DND-41 (cell line): ENCODE measurements around the gene PCDH7.

Source experiments
- EZH2 ChIP-seq: IDR thresholded peaks from 3 replicates; pipeline ENCODE4 v1.6.1; 2012; ENCODE audit warnings: borderline replicate concordance, low read depth, mild to moderate bottlenecking, moderate library complexity, low read length, inconsistent platforms; ENCODE audit not compliant: severe bottlenecking
- TF ChIP-seq, protein P1 (sequence below): IDR thresholded peaks from 2 replicates; pipeline ENCODE4 v1.5.1; 2012; ENCODE audit warnings: borderline replicate concordance, low read length, moderate library complexity, mild to moderate bottlenecking; ENCODE audit not compliant: poor library complexity, severe bottlenecking; ENCODE audit errors: extremely low read depth

DNA sequence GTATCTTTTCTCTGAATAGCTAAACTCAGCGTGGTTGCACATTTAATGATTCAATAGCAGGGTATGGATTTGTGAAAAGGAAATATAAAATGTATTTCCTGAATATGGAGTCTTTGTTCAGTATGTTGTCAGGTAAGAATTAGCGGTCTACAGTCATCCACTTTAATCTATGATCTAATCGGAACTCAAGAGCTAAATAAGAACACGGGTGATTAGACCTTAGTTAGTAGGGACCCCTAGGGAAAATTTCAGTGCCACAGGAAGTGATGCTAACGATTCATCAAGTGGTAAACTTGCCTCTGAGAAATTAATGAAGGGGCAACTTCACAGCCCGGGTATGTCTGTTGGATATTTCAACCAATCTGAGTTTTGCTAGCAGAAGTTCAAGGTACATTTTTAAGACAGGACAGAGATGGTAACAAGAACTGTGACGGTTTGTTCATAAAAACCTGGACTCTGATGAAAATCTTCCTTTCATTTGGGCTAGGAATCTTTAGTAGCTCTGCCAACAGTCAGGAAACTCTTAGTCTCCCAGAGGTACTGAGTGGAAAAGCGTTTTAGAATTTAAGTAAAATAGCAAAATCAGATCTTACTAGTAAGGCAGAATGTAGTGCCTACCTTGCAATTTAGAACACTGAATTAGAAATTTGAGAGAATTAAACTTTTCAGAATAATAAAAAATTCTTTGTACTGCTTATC is 47.1 kb downstream of the PCDH7 start:
- TF ChIP-seq, protein P1, sequence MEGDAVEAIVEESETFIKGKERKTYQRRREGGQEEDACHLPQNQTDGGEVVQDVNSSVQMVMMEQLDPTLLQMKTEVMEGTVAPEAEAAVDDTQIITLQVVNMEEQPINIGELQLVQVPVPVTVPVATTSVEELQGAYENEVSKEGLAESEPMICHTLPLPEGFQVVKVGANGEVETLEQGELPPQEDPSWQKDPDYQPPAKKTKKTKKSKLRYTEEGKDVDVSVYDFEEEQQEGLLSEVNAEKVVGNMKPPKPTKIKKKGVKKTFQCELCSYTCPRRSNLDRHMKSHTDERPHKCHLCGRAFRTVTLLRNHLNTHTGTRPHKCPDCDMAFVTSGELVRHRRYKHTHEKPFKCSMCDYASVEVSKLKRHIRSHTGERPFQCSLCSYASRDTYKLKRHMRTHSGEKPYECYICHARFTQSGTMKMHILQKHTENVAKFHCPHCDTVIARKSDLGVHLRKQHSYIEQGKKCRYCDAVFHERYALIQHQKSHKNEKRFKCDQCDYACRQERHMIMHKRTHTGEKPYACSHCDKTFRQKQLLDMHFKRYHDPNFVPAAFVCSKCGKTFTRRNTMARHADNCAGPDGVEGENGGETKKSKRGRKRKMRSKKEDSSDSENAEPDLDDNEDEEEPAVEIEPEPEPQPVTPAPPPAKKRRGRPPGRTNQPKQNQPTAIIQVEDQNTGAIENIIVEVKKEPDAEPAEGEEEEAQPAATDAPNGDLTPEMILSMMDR: no peak
- no peak for TF ChIP-seq EZH2
